VCaP (cell line): ENCODE results near the gene GAL.

Experiments used
- H3K27ac ChIP-seq: fragments of 450-650 bp; 2 replicates; pipeline ENCODE4 v1.5.1; 2017
- CTCF ChIP-seq: fragments of 450-650 bp; conservative IDR thresholded peaks from 2 replicates; pipeline ENCODE4 v1.5.1; 2017; ENCODE audit warnings: mild to moderate bottlenecking, moderate library complexity

The GAL gene

GRCh38 chr11:68661697-68662603, 22.4 kb upstream of the GAL start:
- H3K27ac ChIP-seq: no peak overlapping the region
- TF ChIP-seq CTCF: no peak

GRCh38 chr11:68663482-68664010, 20.8 kb upstream of the GAL start:
- no peak overlapping the region for H3K27ac ChIP-seq
- no peak for TF ChIP-seq CTCF

GRCh38 chr11:68664141-68664540, 20.2 kb upstream of the GAL start:
- no peak for TF ChIP-seq CTCF
- no peak overlapping the region for H3K27ac ChIP-seq

GRCh38 chr11:68664906-68665305, 19.4 kb upstream of the GAL start:
- TF ChIP-seq CTCF: no peak
- H3K27ac ChIP-seq: no peak overlapping the region

GRCh38 chr11:68665436-68665835, 18.9 kb upstream of the GAL start:
- no peak for TF ChIP-seq CTCF
- H3K27ac ChIP-seq: no peak overlapping the region

GRCh38 chr11:68666849-68667248, 17.5 kb upstream of the GAL start:
- TF ChIP-seq CTCF: no peak
- no peak overlapping the region for H3K27ac ChIP-seq

GRCh38 chr11:68667511-68668500, 16.5 kb upstream of the GAL start:
- no peak for TF ChIP-seq CTCF
- no peak overlapping the region for H3K27ac ChIP-seq
